Right lobe of liver (tissue), 4 donors: ENCODE measurements around the gene DNAAF8.

ENCODE experiments used
- POLR2A ChIP-seq: fragments of 450-650 bp; IDR thresholded peaks from one replicate; pipeline ENCODE4 v1.6.1; 2017; ENCODE audit warnings: antibody characterized with exemption, mild to moderate bottlenecking
- TF ChIP-seq, protein P1 (sequence below), 4 donors: fragments of 200-600 bp in 3 of 4; fragments of 450-650 bp in 1 of 4; IDR thresholded peaks; one replicate each; pipeline versions ENCODE4 v1.5.1 to v1.8.0; 2016 to 2022; ENCODE audit warnings: antibody characterized with exemption in 4 of 4, mild to moderate bottlenecking in 2 of 4
- donor health status: DM: no; HTN: no; CAD: no.
- donor health status: DM: no; HTN: no; CAD: no.
- donor health status: DM: no; HTN: yes; CAD: no.

- TF ChIP-seq, protein P1, sequence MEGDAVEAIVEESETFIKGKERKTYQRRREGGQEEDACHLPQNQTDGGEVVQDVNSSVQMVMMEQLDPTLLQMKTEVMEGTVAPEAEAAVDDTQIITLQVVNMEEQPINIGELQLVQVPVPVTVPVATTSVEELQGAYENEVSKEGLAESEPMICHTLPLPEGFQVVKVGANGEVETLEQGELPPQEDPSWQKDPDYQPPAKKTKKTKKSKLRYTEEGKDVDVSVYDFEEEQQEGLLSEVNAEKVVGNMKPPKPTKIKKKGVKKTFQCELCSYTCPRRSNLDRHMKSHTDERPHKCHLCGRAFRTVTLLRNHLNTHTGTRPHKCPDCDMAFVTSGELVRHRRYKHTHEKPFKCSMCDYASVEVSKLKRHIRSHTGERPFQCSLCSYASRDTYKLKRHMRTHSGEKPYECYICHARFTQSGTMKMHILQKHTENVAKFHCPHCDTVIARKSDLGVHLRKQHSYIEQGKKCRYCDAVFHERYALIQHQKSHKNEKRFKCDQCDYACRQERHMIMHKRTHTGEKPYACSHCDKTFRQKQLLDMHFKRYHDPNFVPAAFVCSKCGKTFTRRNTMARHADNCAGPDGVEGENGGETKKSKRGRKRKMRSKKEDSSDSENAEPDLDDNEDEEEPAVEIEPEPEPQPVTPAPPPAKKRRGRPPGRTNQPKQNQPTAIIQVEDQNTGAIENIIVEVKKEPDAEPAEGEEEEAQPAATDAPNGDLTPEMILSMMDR (IDR thresholded peaks at IDR 0.05) = no peak
- TF ChIP-seq POLR2A = no peak
Observed at GRCh38 chr16:4746991-4747574, 12.7 kb downstream of the DNAAF8 start.
